Panc1 (cell line): ENCODE data around the gene SAMD11. TPM values are rescaled to one million over a fixed set of nuclear protein-coding genes. Genes with fewer than 3 reads are reported as not detected.

Experiments used
- ATAC-seq: fragments of 200-7000 bp; cut with Tn5 transposase; 2 replicates; pipeline ENCODE4 v1.9.1; 2020; ENCODE audit warnings: mild to moderate bottlenecking, moderate library complexity
- BruUV-seq: library from RNA; stranded (reverse); fragments of 400-500 nt; replicated peaks from 2 replicates; lab custom pipeline; 2021; lab: Mats Ljungman, UMichigan
- CTCF ChIA-PET: fragments of 300-600 bp; sonication (Branson Sonifier 250); formaldehyde crosslinking; loops from one replicate; lab custom pipeline; 2022; ENCODE audit warnings: antibody characterized with exemption; lab: Charles Lee
- POLR2A ChIA-PET: fragments of 300-600 bp; sonication (Branson Sonifier 250); formaldehyde crosslinking; loops from one replicate; lab custom pipeline; 2022; ENCODE audit warnings: antibody characterized with exemption; lab: Charles Lee
- DNase-seq: peaks from one replicate; pipeline ENCODE4 v3.0.0-alpha.2; 2010; ENCODE audit warnings: low read depth, low spot score
- H3K27ac ChIP-seq: 2 replicates; pipeline ENCODE4 v1.5.1; 2011; ENCODE audit warnings: mild to moderate bottlenecking, low read length, inconsistent platforms
- H3K27me3 ChIP-seq: fragments of 200-500 bp; sonication (Bioruptor generic); 2 replicates; pipeline ENCODE4 v1.6.0; 2014; ENCODE audit warnings: low read length, inconsistent platforms; ENCODE audit not compliant: control insufficient read depth, insufficient read depth
- H3K36me3 ChIP-seq: fragments of 200-500 bp; sonication (Bioruptor generic); 2 replicates; pipeline ENCODE4 v1.5.1; 2014; ENCODE audit warnings: inconsistent platforms, mild to moderate bottlenecking, low read length, moderate library complexity; ENCODE audit not compliant: control insufficient read depth, insufficient read depth
- H3K4me1 ChIP-seq: 2 replicates; pipeline ENCODE4 v1.5.1; 2011; ENCODE audit warnings: inconsistent platforms, mild to moderate bottlenecking, low read length, moderate library complexity; ENCODE audit not compliant: control insufficient read depth, insufficient read depth
- H3K4me3 ChIP-seq, 2 experiments: 2 replicates each; pipeline ENCODE4 v1.5.1; 2011 to 2012; ENCODE audit warnings: low read depth in 2 of 2, low read length in 2 of 2, mild to moderate bottlenecking in 2 of 2, inconsistent platforms in 1 of 2, moderate library complexity in 1 of 2
- H3K9me3 ChIP-seq: fragments of 200-500 bp; sonication (Bioruptor generic); 2 replicates; pipeline ENCODE4 v1.5.1; 2014; ENCODE audit warnings: low read depth, mild to moderate bottlenecking, inconsistent platforms, low read length, moderate library complexity; ENCODE audit not compliant: control insufficient read depth, insufficient read depth
- CTCF ChIP-seq: fragments of 450-650 bp; IDR thresholded peaks from 2 replicates; pipeline ENCODE4 v1.5.1; 2017; ENCODE audit warnings: mild to moderate bottlenecking
- POLR2AphosphoS5 ChIP-seq: IDR thresholded peaks from 2 replicates; pipeline ENCODE4 v1.6.1; 2012; ENCODE audit warnings: mild to moderate bottlenecking, low read depth, low read length, moderate library complexity
- REST ChIP-seq, 2 experiments: IDR thresholded peaks; 2 replicates each; pipeline ENCODE4 v1.6.1; 2011 to 2012; ENCODE audit warnings: low read depth in 2 of 2, control low read depth in 1 of 2, low read length in 1 of 2, mild to moderate bottlenecking in 1 of 2, moderate library complexity in 1 of 2; ENCODE audit not compliant: insufficient read depth in 1 of 2
- SIN3A ChIP-seq: IDR thresholded peaks from 2 replicates; pipeline ENCODE4 v1.6.1; 2012; ENCODE audit warnings: low read depth, mild to moderate bottlenecking, low read length, moderate library complexity, borderline replicate concordance; ENCODE audit not compliant: insufficient read depth
- TCF7L2 ChIP-seq: IDR thresholded peaks from 2 replicates; pipeline ENCODE4 v1.6.1; 2011; ENCODE audit warnings: mild to moderate bottlenecking, low read depth, low read length, inconsistent platforms
- in situ Hi-C: cut with HindIII; loops from 2 replicates; pipeline ENCODE4 v1.10.0; 2016; ENCODE audit warnings: low sequenced_read_pairs, low pct_unique_long_range_greater_than_20kb
- intact Hi-C: fragments of 100-400 bp; cut with micrococcal nuclease; formaldehyde crosslinking; loops from one replicate; pipeline ENCODE4 v1.10.0; 2022; ENCODE audit not compliant: unreplicated experiment
- total RNA-seq: library from RNA; stranded (reverse); gene quantifications from one replicate; pipeline ENCODE4 v1.2.1, GENCODE V29; 2021; ENCODE audit not compliant: unreplicated experiment

The SAMD11 gene
- total RNA-seq, 1 experiment from 2014 or later = 51.8 TPM

GRCh38 chr1:934991-935750 lies 11.4 kb downstream of the SAMD11 start:
- peaks cover 59% of the 10 kb centered on the region for H3K4me1 ChIP-seq
- no peak for DNase-seq
- H3K27me3 ChIP-seq = no peaks in the 10 kb centered on the region
- intact Hi-C loops (no loop called here), in situ Hi-C loops (no loop called here)
- POLR2A ChIA-PET = no interaction called here
- ATAC-seq = no peak
- no peaks in the 10 kb centered on the region for H3K9me3 ChIP-seq
- TF ChIP-seq POLR2AphosphoS5 = no peak
- no peak for TF ChIP-seq SIN3A
- TF ChIP-seq TCF7L2 = no peak
- TF ChIP-seq CTCF = no peak
- no peak for TF ChIP-seq REST (IDR thresholded peaks at IDR 0.05; ENCODE audit: insufficient read depth in 1 of 2, low read depth in 2 of 2, low read length in 1 of 2)
- CTCF ChIA-PET = no interaction called here
- H3K36me3 ChIP-seq = no peaks in the 10 kb centered on the region
- BruUV-seq = no TSS peak
- no peak overlapping the region for H3K27ac ChIP-seq
- no peak overlapping the region for H3K4me3 ChIP-seq

- Histone ChIP-seq H3K4me1 (peaks cover 55% of the 10 kb centered on the region), H3K36me3 (no peaks in the 10 kb centered on the region), H3K27ac (no peak overlapping the region), H3K9me3 (no peaks in the 10 kb centered on the region), H3K27me3 (no peaks in the 10 kb centered on the region), H3K4me3 (no peak overlapping the region)
- TF ChIP-seq TCF7L2 = no peak
- TF ChIP-seq REST (IDR thresholded peaks at IDR 0.05; ENCODE audit: insufficient read depth in 1 of 2, low read depth in 2 of 2, low read length in 1 of 2) = no peak
- no peak for TF ChIP-seq CTCF
- no peak for TF ChIP-seq SIN3A
- no peak for TF ChIP-seq POLR2AphosphoS5
- ChIA-PET CTCF (no interaction called here), POLR2A (no interaction called here)
- in situ Hi-C loops (no loop called here), intact Hi-C loops (no loop called here)
- BruUV-seq = no TSS peak
- DNase-seq (no peak), ATAC-seq (no peak)
Observed at GRCh38 chr1:935751-936231, 12.1 kb downstream of the SAMD11 start.
